H9 (cell line): ENCODE results near the gene CACNB4. TPM values are rescaled to one million over a fixed set of nuclear protein-coding genes. Genes with fewer than 3 reads are reported as not detected.

Experiments
- DNase-seq: peaks from one replicate; pipeline ENCODE4 v3.0.0-alpha.2; 2017
- H2AFZ ChIP-seq: one replicate; pipeline ENCODE4 v1.6.1; 2013; ENCODE audit warnings: mild to moderate bottlenecking, low read length, control low read depth, moderate library complexity
- H2AK5ac ChIP-seq: 2 replicates; pipeline ENCODE4 v1.6.1; 2013; ENCODE audit warnings: low read length, control low read depth, mixed read lengths; ENCODE audit not compliant: insufficient read length
- H2BK120ac ChIP-seq: one replicate; pipeline ENCODE4 v1.6.1; 2013; ENCODE audit warnings: low read depth, mild to moderate bottlenecking, low read length, control low read depth, inconsistent platforms; ENCODE audit not compliant: poor library complexity, severe bottlenecking
- H2BK12ac ChIP-seq: 2 replicates; pipeline ENCODE4 v1.6.1; 2013; ENCODE audit warnings: low read length, control low read depth, mixed read lengths, low read depth; ENCODE audit not compliant: insufficient read length
- H2BK15ac ChIP-seq: 2 replicates; pipeline ENCODE4 v1.6.1; 2013; ENCODE audit warnings: low read depth, low read length, control low read depth
- H2BK20ac ChIP-seq: one replicate; pipeline ENCODE4 v1.6.1; 2013; ENCODE audit warnings: low read depth, mild to moderate bottlenecking, low read length, control low read depth, inconsistent platforms; ENCODE audit not compliant: poor library complexity, severe bottlenecking
- H2BK5ac ChIP-seq: 2 replicates; pipeline ENCODE4 v1.6.1; 2013; ENCODE audit warnings: low read length, control low read depth, mixed read lengths; ENCODE audit not compliant: insufficient read length
- H3K14ac ChIP-seq: 2 replicates; pipeline ENCODE4 v1.6.1; 2013; ENCODE audit warnings: low read length, control low read depth; ENCODE audit not compliant: insufficient read depth
- H3K18ac ChIP-seq: 2 replicates; pipeline ENCODE4 v1.6.1; 2013; ENCODE audit warnings: low read depth, mild to moderate bottlenecking, mixed read lengths, low read length, control low read depth; ENCODE audit not compliant: insufficient read length
- H3K23ac ChIP-seq: 2 replicates; pipeline ENCODE4 v1.6.1; 2013; ENCODE audit warnings: low read length, control low read depth, mixed read lengths, low read depth; ENCODE audit not compliant: insufficient read length
- H3K23me2 ChIP-seq: 2 replicates; pipeline ENCODE4 v1.6.1; 2013; ENCODE audit warnings: low read depth, mild to moderate bottlenecking, mixed read lengths, low read length, control low read depth; ENCODE audit not compliant: insufficient read length, poor library complexity, severe bottlenecking
- H3K27ac ChIP-seq: 2 replicates; pipeline ENCODE4 v1.5.1; 2013; ENCODE audit warnings: low read length, control low read depth, mixed read lengths, low read depth; ENCODE audit not compliant: insufficient read length
- H3K27me3 ChIP-seq: 2 replicates; pipeline ENCODE4 v1.6.1; 2013; ENCODE audit warnings: low read length, control low read depth, inconsistent platforms; ENCODE audit not compliant: insufficient read depth
- H3K4ac ChIP-seq: 2 replicates; pipeline ENCODE4 v1.6.1; 2013; ENCODE audit warnings: low read depth, mild to moderate bottlenecking, control low read depth, inconsistent platforms, low read length, moderate library complexity
- H3K4me1 ChIP-seq: 2 replicates; pipeline ENCODE4 v1.6.1; 2013; ENCODE audit warnings: low read length, control low read depth, inconsistent platforms; ENCODE audit not compliant: insufficient read depth
- H3K4me2 ChIP-seq: 2 replicates; pipeline ENCODE4 v1.6.1; 2013; ENCODE audit warnings: low read length, control low read depth, mixed read lengths; ENCODE audit not compliant: insufficient read length, insufficient read depth
- H3K56ac ChIP-seq: 2 replicates; pipeline ENCODE4 v1.6.1; 2013; ENCODE audit warnings: low read depth, mild to moderate bottlenecking, mixed read lengths, low read length, control low read depth; ENCODE audit not compliant: insufficient read length
- H3K79me1 ChIP-seq: 2 replicates; pipeline ENCODE4 v1.6.1; 2013; ENCODE audit warnings: low read depth, mild to moderate bottlenecking, moderate library complexity, low read length, control low read depth, inconsistent platforms; ENCODE audit not compliant: insufficient read depth, poor library complexity, severe bottlenecking
- H3K79me2 ChIP-seq: 2 replicates; pipeline ENCODE4 v1.6.1; 2013; ENCODE audit warnings: low read length, control low read depth, inconsistent platforms; ENCODE audit not compliant: insufficient read depth
- H3K9ac ChIP-seq: 2 replicates; pipeline ENCODE4 v1.6.1; 2013; ENCODE audit warnings: low read length, control low read depth, mixed read lengths; ENCODE audit not compliant: insufficient read length; ENCODE audit errors: extremely low read depth
- H3K9me3 ChIP-seq: one replicate; pipeline ENCODE4 v1.6.1; 2013; ENCODE audit warnings: low read depth, low read length, inconsistent platforms; ENCODE audit not compliant: control insufficient read depth
- H3T11ph ChIP-seq: one replicate; pipeline ENCODE4 v1.6.1; 2013; ENCODE audit warnings: mild to moderate bottlenecking, low read length, control low read depth, inconsistent platforms
- H4K20me1 ChIP-seq: one replicate; pipeline ENCODE4 v1.6.1; 2013; ENCODE audit not compliant: control insufficient read depth, insufficient read length, insufficient read depth
- H4K5ac ChIP-seq: 2 replicates; pipeline ENCODE4 v1.6.1; 2013; ENCODE audit warnings: low read depth, mild to moderate bottlenecking, mixed read lengths, low read length, control low read depth; ENCODE audit not compliant: insufficient read length
- H4K8ac ChIP-seq: replicated peaks from 2 replicates; pipeline ENCODE4 v1.6.1; 2013; ENCODE audit warnings: low read length, control low read depth, mixed read lengths, low read depth; ENCODE audit not compliant: insufficient read length
- H4K91ac ChIP-seq: 2 replicates; pipeline ENCODE4 v1.6.1; 2013; ENCODE audit warnings: low read depth, mild to moderate bottlenecking, moderate library complexity, mixed read lengths, low read length, control low read depth; ENCODE audit not compliant: insufficient read length
- H3K27ac Mint-ChIP-seq, 3 experiments: 2 replicates in 2 of 3; 3 replicates in 1 of 3; pipeline ENCODE4 v1.8.0; 2020 to 2021; ENCODE audit warnings: mixed read lengths in 3 of 3, mild to moderate bottlenecking in 1 of 3, moderate library complexity in 1 of 3
- H3K27me3 Mint-ChIP-seq: 2 replicates; pipeline ENCODE4 v1.8.0; 2021; ENCODE audit warnings: low read depth, mild to moderate bottlenecking, moderate library complexity, mixed read lengths
- H3K36me3 Mint-ChIP-seq, 3 experiments: 2 replicates in 2 of 3; 3 replicates in 1 of 3; pipeline ENCODE4 v1.8.0; 2020 to 2021; ENCODE audit warnings: low read depth in 3 of 3, mixed read lengths in 3 of 3; ENCODE audit not compliant: insufficient read depth in 1 of 3
- H3K4me1 Mint-ChIP-seq, 2 experiments: 2 replicates each; pipeline ENCODE4 v1.8.0; 2020; ENCODE audit warnings: mixed read lengths in 2 of 2
- H3K4me3 Mint-ChIP-seq, 2 experiments: 2 replicates in 1 of 2; 3 replicates in 1 of 2; pipeline ENCODE4 v1.8.0; 2020 to 2021; ENCODE audit warnings: mild to moderate bottlenecking in 2 of 2, mixed read lengths in 2 of 2, moderate library complexity in 1 of 2
- H3K9me3 Mint-ChIP-seq, 2 experiments: 2 replicates in 1 of 2; 3 replicates in 1 of 2; pipeline ENCODE4 v1.8.0; 2020; ENCODE audit warnings: mild to moderate bottlenecking in 2 of 2, mixed read lengths in 2 of 2, moderate library complexity in 1 of 2
- WGBS: extraction: QIAGEN DNeasy Blood & Tissue Kit; methylation state at CpG from one replicate; pipeline ENCODE4 v1.1.7; 2013; ENCODE audit warnings: missing lambda C conversion rate, low lambda C conversion rate, mixed read lengths; ENCODE audit not compliant: insufficient read length; ENCODE audit errors: extremely low coverage; 5-methylcytosine and 5-hydroxymethylcytosine counted together
- total RNA-seq: library from RNA; stranded (reverse); gene quantifications from 2 replicates; pipeline ENCODE4 v1.2.1, GENCODE V29; 2021
- TF ChIP-seq, protein P1 (sequence below): fragments of 200-600 bp; sonication (generic); conservative IDR thresholded peaks from 3 replicates; pipeline ENCODE4 v1.8.0; 2021; ENCODE audit warnings: antibody characterized with exemption, mild to moderate bottlenecking

Gene CACNB4
- total RNA-seq, 1 experiment from 2014 or later: 1.4 TPM

DNA sequence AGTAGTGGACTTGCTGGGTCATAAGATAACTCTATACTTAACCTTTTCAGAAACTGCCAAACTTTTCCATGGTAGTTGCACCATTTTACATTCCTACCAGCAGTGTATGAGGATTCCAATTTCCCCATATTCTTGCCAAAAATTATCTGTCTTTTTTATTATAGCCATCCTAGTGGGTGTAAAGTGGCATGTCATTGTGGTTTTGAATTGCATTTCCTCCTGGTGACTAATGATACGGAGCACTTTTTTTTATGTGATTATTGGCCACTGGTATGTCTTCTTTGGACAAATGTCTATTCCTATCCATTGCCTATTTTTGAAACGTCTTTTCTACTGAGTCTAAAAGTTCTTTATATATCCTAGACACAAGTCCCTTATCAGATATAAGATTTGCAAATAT is 44.3 kb downstream of the CACNB4 start:
- H3K4me1 ChIP-seq: peaks cover 5% of the 10 kb centered on the region; the same call in 1 of the 2 replicates
- H3K27me3 Mint-ChIP-seq: peaks cover 2% of the 10 kb centered on the region
- no peak overlapping the region; a peak in 1 of 7 replicates for H3K27ac Mint-ChIP-seq
- H3K27ac ChIP-seq: no peak overlapping the region
- H2BK20ac ChIP-seq: no peak overlapping the region
- no peak overlapping the region for H2AK5ac ChIP-seq
- no peak overlapping the region for H3K4ac ChIP-seq
- H2BK15ac ChIP-seq: no peak overlapping the region
- H3K18ac ChIP-seq: no peak overlapping the region
- H4K8ac ChIP-seq: no peak overlapping the region
- H3K23ac ChIP-seq: no peak overlapping the region
- no peak overlapping the region for H3K9ac ChIP-seq
- H2AFZ ChIP-seq: no peak overlapping the region
- TF ChIP-seq, protein P1, sequence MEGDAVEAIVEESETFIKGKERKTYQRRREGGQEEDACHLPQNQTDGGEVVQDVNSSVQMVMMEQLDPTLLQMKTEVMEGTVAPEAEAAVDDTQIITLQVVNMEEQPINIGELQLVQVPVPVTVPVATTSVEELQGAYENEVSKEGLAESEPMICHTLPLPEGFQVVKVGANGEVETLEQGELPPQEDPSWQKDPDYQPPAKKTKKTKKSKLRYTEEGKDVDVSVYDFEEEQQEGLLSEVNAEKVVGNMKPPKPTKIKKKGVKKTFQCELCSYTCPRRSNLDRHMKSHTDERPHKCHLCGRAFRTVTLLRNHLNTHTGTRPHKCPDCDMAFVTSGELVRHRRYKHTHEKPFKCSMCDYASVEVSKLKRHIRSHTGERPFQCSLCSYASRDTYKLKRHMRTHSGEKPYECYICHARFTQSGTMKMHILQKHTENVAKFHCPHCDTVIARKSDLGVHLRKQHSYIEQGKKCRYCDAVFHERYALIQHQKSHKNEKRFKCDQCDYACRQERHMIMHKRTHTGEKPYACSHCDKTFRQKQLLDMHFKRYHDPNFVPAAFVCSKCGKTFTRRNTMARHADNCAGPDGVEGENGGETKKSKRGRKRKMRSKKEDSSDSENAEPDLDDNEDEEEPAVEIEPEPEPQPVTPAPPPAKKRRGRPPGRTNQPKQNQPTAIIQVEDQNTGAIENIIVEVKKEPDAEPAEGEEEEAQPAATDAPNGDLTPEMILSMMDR: no peak
- H2BK12ac ChIP-seq: no peak overlapping the region
- WGBS: no CpG with 5 or more reads among the region's 2 CpGs
- DNase-seq: no peak
- no peak overlapping the region for H2BK5ac ChIP-seq
- peaks cover 9% of the 10 kb centered on the region for H3K9me3 ChIP-seq
- no peaks in the 10 kb centered on the region for H3K23me2 ChIP-seq
- H3T11ph ChIP-seq: no peak overlapping the region
- H3K4me1 Mint-ChIP-seq: peaks cover 23 to 27% of the 10 kb centered on the region in 2 experiments
- no peaks in the 10 kb centered on the region for H3K79me2 ChIP-seq
- no peak overlapping the region for H3K56ac ChIP-seq
- no peak overlapping the region for H4K5ac ChIP-seq
- H4K91ac ChIP-seq: no peak overlapping the region
- H3K9me3 Mint-ChIP-seq: peaks cover 14 to 26% of the 10 kb centered on the region in 2 experiments
- no peaks in the 10 kb centered on the region for H3K79me1 ChIP-seq
- H3K4me2 ChIP-seq: no peak overlapping the region
- H3K27me3 ChIP-seq: no peaks in the 10 kb centered on the region
- H2BK120ac ChIP-seq: no peak overlapping the region
- no peak overlapping the region for H3K14ac ChIP-seq
- H3K4me3 Mint-ChIP-seq: no peak overlapping the region
- H4K20me1 ChIP-seq: no peaks in the 10 kb centered on the region
- H3K36me3 Mint-ChIP-seq: peaks cover 12 to 16% (median 12%) of the 10 kb centered on the region in 3 experiments
